MCF 10A (cell line): ENCODE measurements around the gene CA12. TPM values are rescaled to one million over a fixed set of nuclear protein-coding genes. Genes with fewer than 3 reads are reported as not detected.

Experiments used
- BruUV-seq: library from RNA; stranded (reverse); fragments of 400-500 nt; replicated peaks from 2 replicates; lab custom pipeline; 2021; lab: Mats Ljungman, UMichigan
- CTCF ChIA-PET: fragments of 300-600 bp; sonication (Branson Sonifier 250); formaldehyde crosslinking; extraction: SDS; loops from one replicate; lab custom pipeline; 2021; ENCODE audit warnings: antibody characterized with exemption, inconsistent platforms; lab: Yijun Ruan, JAX
- POLR2A ChIA-PET: fragments of 300-600, 350-650 bp; sonication (Branson Sonifier 250); formaldehyde crosslinking; extraction: SDS; loops from one replicate; lab custom pipeline; 2020; ENCODE audit warnings: antibody characterized with exemption, inconsistent platforms; lab: Yijun Ruan, JAX
- DNase-seq: peaks from one replicate; pipeline ENCODE4 v3.0.0-alpha.2; 2018; ENCODE audit not compliant: unreplicated experiment
- H3K27ac Mint-ChIP-seq: one replicate; pipeline ENCODE4 v1.8.0; 2022; ENCODE audit warnings: mild to moderate bottlenecking, low read depth, mixed read lengths; ENCODE audit not compliant: unreplicated experiment
- H3K27me3 Mint-ChIP-seq: one replicate; pipeline ENCODE4 v1.8.0; 2022; ENCODE audit warnings: mixed read lengths; ENCODE audit not compliant: insufficient read depth, unreplicated experiment
- H3K36me3 Mint-ChIP-seq: one replicate; pipeline ENCODE4 v1.8.0; 2022; ENCODE audit warnings: mild to moderate bottlenecking, moderate library complexity, mixed read lengths; ENCODE audit not compliant: insufficient read depth, unreplicated experiment
- H3K4me1 Mint-ChIP-seq: one replicate; pipeline ENCODE4 v1.8.0; 2022; ENCODE audit warnings: mixed read lengths; ENCODE audit not compliant: insufficient read depth, unreplicated experiment
- H3K4me3 Mint-ChIP-seq: one replicate; pipeline ENCODE4 v1.8.0; 2022; ENCODE audit warnings: mild to moderate bottlenecking, moderate library complexity, mixed read lengths; ENCODE audit not compliant: unreplicated experiment
- H3K9me3 Mint-ChIP-seq: one replicate; pipeline ENCODE4 v1.8.0; 2022; ENCODE audit warnings: mixed read lengths; ENCODE audit not compliant: unreplicated experiment
- intact Hi-C: fragments of 100-400 bp; cut with micrococcal nuclease; formaldehyde crosslinking; loops from 2 replicates; pipeline ENCODE4 v1.14.1; 2022
- total RNA-seq: library from RNA; stranded (reverse); gene quantifications from 2 replicates; pipeline ENCODE4 v1.2.3, GENCODE V29; 2022
- TF ChIP-seq, protein P1 (sequence below): fragments of 200-600 bp; IDR thresholded peaks from one replicate; pipeline ENCODE4 v1.8.0; 2022; ENCODE audit warnings: antibody characterized with exemption, mild to moderate bottlenecking; ENCODE audit not compliant: unreplicated experiment

CA12 gene
- total RNA-seq, 1 experiment from 2014 or later: 19.6 TPM

GRCh38 chr15:63407612-63408011 is 26.0 kb upstream of the CA12 start:
- POLR2A ChIA-PET: no interaction called here
- no TSS peak for BruUV-seq
- H3K27me3 Mint-ChIP-seq: no peaks in the 10 kb centered on the region
- no peaks in the 10 kb centered on the region for H3K9me3 Mint-ChIP-seq
- no peak overlapping the region for H3K27ac Mint-ChIP-seq
- CTCF ChIA-PET: interaction anchor here (0.6 to 0.7 kb wide), 3 partner anchors 9 to 740 kb away, joined by 3 read pairs; no protein-coding TSS in a partner anchor
- intact Hi-C loops: loop anchor here (10.0 kb wide), 1 partner anchor 97 kb away; the partner anchor contains the start of gene USP3
- DNase-seq: no peak
- TF ChIP-seq, protein P1, sequence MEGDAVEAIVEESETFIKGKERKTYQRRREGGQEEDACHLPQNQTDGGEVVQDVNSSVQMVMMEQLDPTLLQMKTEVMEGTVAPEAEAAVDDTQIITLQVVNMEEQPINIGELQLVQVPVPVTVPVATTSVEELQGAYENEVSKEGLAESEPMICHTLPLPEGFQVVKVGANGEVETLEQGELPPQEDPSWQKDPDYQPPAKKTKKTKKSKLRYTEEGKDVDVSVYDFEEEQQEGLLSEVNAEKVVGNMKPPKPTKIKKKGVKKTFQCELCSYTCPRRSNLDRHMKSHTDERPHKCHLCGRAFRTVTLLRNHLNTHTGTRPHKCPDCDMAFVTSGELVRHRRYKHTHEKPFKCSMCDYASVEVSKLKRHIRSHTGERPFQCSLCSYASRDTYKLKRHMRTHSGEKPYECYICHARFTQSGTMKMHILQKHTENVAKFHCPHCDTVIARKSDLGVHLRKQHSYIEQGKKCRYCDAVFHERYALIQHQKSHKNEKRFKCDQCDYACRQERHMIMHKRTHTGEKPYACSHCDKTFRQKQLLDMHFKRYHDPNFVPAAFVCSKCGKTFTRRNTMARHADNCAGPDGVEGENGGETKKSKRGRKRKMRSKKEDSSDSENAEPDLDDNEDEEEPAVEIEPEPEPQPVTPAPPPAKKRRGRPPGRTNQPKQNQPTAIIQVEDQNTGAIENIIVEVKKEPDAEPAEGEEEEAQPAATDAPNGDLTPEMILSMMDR: no peak
- H3K4me3 Mint-ChIP-seq: no peak overlapping the region
- H3K4me1 Mint-ChIP-seq: no peaks in the 10 kb centered on the region
- no peaks in the 10 kb centered on the region for H3K36me3 Mint-ChIP-seq

- Mint-ChIP-seq H3K27ac (no peak overlapping the region), H3K9me3 (no peaks in the 10 kb centered on the region), H3K4me3 (no peak overlapping the region), H3K27me3 (no peaks in the 10 kb centered on the region), H3K36me3 (no peaks in the 10 kb centered on the region), H3K4me1 (peaks cover 6% of the 10 kb centered on the region)
- no peak for DNase-seq
- ChIA-PET CTCF (interaction anchor here (0.6 to 2.4 kb wide), 3 partner anchors 13 to 228 kb away, joined by 3 to 20 read pairs (median 4); no protein-coding TSS in a partner anchor), POLR2A (interaction anchor here (0.7 to 1.4 kb wide), 4 partner anchors 10 to 127 kb away, joined by 3 to 5 read pairs (median 4); no protein-coding TSS in a partner anchor)
- TF ChIP-seq, protein P1: no peak
- intact Hi-C loops: loop anchor here (10.0 kb wide), 1 partner anchor 99 kb away; the partner anchor contains the start of gene USP3
- no TSS peak for BruUV-seq
These were observed 24.2 kb upstream of the CA12 start for GRCh38 chr15:63405683-63406390.

- TF ChIP-seq, protein P1: no peak
- H3K4me1 Mint-ChIP-seq: peaks cover 6% of the 10 kb centered on the region
- H3K4me3 Mint-ChIP-seq: no peak overlapping the region
- ChIA-PET POLR2A (interaction anchor here (0.7 to 1.4 kb wide), 4 partner anchors 11 to 127 kb away, joined by 3 to 5 read pairs (median 4); no protein-coding TSS in a partner anchor), CTCF (interaction anchor here (0.8 to 2.4 kb wide), 5 partner anchors 14 to 207 kb away, joined by 4 to 20 read pairs (median 9); no protein-coding TSS in a partner anchor)
- no peak overlapping the region for H3K27ac Mint-ChIP-seq
- no peaks in the 10 kb centered on the region for H3K27me3 Mint-ChIP-seq
- no TSS peak for BruUV-seq
- H3K36me3 Mint-ChIP-seq: no peaks in the 10 kb centered on the region
- DNase-seq: no peak
- intact Hi-C loops: loop anchor here (10.0 kb wide), 1 partner anchor 100 kb away; the partner anchor contains the start of gene USP3
- no peaks in the 10 kb centered on the region for H3K9me3 Mint-ChIP-seq
These were observed 23.5 kb upstream of the CA12 start for GRCh38 chr15:63405159-63405558.
